ENCODE results near the gene NEK11. TPM values are rescaled to one million over a fixed set of nuclear protein-coding genes. Genes with fewer than 3 reads are reported as not detected.

NEK11 gene
- total RNA-seq, 2 experiments from 2014 or later: 1.2 to 1.6 TPM

- Mint-ChIP-seq H3K4me3 (no peak overlapping the region), H3K4me1 (ENCODE audit: low read depth) (no peaks in the 10 kb centered on the region), H3K36me3 (ENCODE audit: low read depth) (no peaks in the 10 kb centered on the region), H3K9me3 (no peaks in the 10 kb centered on the region), H3K27ac (no peak overlapping the region), H3K27me3 (no peaks in the 10 kb centered on the region)
- DNase-seq (no peak), ATAC-seq (no peak)
- intact Hi-C loops (cut with micrococcal nuclease): no loop called here
- TF ChIP-seq, protein P1, sequence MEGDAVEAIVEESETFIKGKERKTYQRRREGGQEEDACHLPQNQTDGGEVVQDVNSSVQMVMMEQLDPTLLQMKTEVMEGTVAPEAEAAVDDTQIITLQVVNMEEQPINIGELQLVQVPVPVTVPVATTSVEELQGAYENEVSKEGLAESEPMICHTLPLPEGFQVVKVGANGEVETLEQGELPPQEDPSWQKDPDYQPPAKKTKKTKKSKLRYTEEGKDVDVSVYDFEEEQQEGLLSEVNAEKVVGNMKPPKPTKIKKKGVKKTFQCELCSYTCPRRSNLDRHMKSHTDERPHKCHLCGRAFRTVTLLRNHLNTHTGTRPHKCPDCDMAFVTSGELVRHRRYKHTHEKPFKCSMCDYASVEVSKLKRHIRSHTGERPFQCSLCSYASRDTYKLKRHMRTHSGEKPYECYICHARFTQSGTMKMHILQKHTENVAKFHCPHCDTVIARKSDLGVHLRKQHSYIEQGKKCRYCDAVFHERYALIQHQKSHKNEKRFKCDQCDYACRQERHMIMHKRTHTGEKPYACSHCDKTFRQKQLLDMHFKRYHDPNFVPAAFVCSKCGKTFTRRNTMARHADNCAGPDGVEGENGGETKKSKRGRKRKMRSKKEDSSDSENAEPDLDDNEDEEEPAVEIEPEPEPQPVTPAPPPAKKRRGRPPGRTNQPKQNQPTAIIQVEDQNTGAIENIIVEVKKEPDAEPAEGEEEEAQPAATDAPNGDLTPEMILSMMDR (IDR thresholded peaks at IDR 0.05): no peak
- ChIA-PET POLR2A (no interaction called here), CTCF (no interaction called here)
Observed at GRCh38 chr3:131232711-131233267, 206.1 kb downstream of the NEK11 start.

GRCh38 chr3:131233900-131234668, 207.4 kb downstream of the NEK11 start:
- CTCF ChIA-PET: no interaction called here
- Mint-ChIP-seq H3K4me1 (ENCODE audit: low read depth) (no peaks in the 10 kb centered on the region), H3K27me3 (no peaks in the 10 kb centered on the region), H3K27ac (no peak overlapping the region), H3K36me3 (ENCODE audit: low read depth) (no peaks in the 10 kb centered on the region), H3K9me3 (no peaks in the 10 kb centered on the region), H3K4me3 (no peak overlapping the region)
- ATAC-seq (no peak), DNase-seq (no peak)
- TF ChIP-seq, protein P1 (IDR thresholded peaks at IDR 0.05): no peak
- intact Hi-C loops (cut with micrococcal nuclease): no loop called here
- POLR2A ChIA-PET: no interaction called here

- Mint-ChIP-seq H3K27me3 (no peaks in the 10 kb centered on the region), H3K9me3 (no peaks in the 10 kb centered on the region), H3K4me3 (no peak overlapping the region), H3K27ac (no peak overlapping the region), H3K36me3 (ENCODE audit: low read depth) (no peaks in the 10 kb centered on the region), H3K4me1 (ENCODE audit: low read depth) (no peaks in the 10 kb centered on the region)
- TF ChIP-seq, protein P1 (IDR thresholded peaks at IDR 0.05): no peak
- no peak for DNase-seq
- no peak for ATAC-seq
- intact Hi-C loops (cut with micrococcal nuclease): no loop called here
- ChIA-PET CTCF (interaction anchor here (1.1 kb wide), 1 partner anchor 44 kb away, joined by 3 read pairs; no protein-coding TSS in a partner anchor), POLR2A (no interaction called here)
Observed at GRCh38 chr3:131236421-131236820, 209.7 kb downstream of the NEK11 start.

GRCh38 chr3:131238496-131238895, 211.8 kb downstream of the NEK11 start:
- H3K27me3 Mint-ChIP-seq: no peaks in the 10 kb centered on the region
- ChIA-PET POLR2A (no interaction called here), CTCF (no interaction called here)
- no peaks in the 10 kb centered on the region for H3K4me1 Mint-ChIP-seq (ENCODE audit: low read depth)
- no peak for ATAC-seq
- TF ChIP-seq, protein P1 (IDR thresholded peaks at IDR 0.05): no peak
- H3K9me3 Mint-ChIP-seq: no peaks in the 10 kb centered on the region
- H3K4me3 Mint-ChIP-seq: no peak overlapping the region
- DNase-seq: no peak
- intact Hi-C loops (cut with micrococcal nuclease): no loop called here
- H3K36me3 Mint-ChIP-seq (ENCODE audit: low read depth): no peaks in the 10 kb centered on the region
- no peak overlapping the region for H3K27ac Mint-ChIP-seq

DNA sequence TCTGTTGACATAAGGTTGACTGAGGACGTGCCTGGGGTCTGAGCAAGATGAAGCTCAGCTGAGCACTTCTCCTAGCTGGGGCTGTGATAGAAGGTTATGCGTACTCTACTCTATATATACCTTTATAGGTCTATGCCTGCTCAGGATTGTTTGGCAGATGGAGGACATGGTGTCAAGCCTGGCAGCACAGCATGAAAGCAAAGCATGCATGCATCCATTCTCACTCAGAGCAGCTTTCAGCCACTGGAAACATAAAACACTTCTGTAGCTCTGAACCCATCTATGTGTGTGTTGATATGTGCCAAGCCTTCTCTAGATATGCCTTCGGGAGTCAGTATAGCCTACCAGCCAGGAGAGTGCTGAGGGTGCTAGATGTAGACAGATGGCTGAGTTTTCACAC, 212.6 kb downstream of the NEK11 start:
- DNase-seq (no peak), ATAC-seq (no peak)
- Mint-ChIP-seq H3K27me3 (no peaks in the 10 kb centered on the region), H3K4me1 (ENCODE audit: low read depth) (no peaks in the 10 kb centered on the region), H3K27ac (no peak overlapping the region), H3K4me3 (no peak overlapping the region), H3K9me3 (no peaks in the 10 kb centered on the region), H3K36me3 (ENCODE audit: low read depth) (no peaks in the 10 kb centered on the region)
- CTCF ChIA-PET: no interaction called here
- POLR2A ChIA-PET: no interaction called here
- intact Hi-C loops (cut with micrococcal nuclease): no loop called here
- TF ChIP-seq, protein P1 (IDR thresholded peaks at IDR 0.05): no peak

Measured in activated CD8-positive, alpha-beta T cell treated with anti-CD3 and anti-CD28 coated beads for 36 hours (primary cell).